GM19099 (cell line): ENCODE data around the gene MTREX.

ENCODE experiments used
- POLR2A ChIP-seq: IDR thresholded peaks from 3 replicates; pipeline ENCODE4 v1.6.1; 2011; ENCODE audit warnings: low read depth; ENCODE audit not compliant: insufficient read length; ENCODE audit errors: extremely low read depth

MTREX gene

GRCh38 chr5:55307383-55308253 lies at the start of gene MTREX, which contains the start of gene DHX29:
TSS of gene MTREX (plus strand) at chr5:55307989. CDS start at chr5:55308014, 25 bp downstream.
TSS of gene DHX29 (minus strand) at chr5:55307694. CDS start at chr5:55307573, 121 bp downstream.
- TF ChIP-seq POLR2A: peak; percentile 84

DNA sequence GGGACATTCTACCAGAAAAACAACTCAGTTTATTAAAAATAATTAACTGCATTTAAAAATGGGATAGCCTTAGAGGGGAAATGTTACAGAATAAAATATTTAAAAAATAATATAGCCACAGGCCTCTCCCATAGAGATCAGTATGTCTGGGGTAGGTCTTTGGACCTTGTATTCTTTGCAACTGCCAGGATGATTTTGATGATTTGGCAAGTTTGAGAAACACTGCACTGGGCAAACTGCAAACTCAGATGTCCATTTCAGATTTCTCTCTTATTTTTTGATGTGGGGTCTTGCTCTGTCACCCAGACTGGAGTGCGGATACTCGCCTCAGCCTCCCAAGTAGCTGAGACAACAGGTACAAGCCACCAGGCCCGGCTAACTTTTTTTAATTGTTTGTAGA lies 49.5 kb upstream of the MTREX start:
- TF ChIP-seq POLR2A: no peak

- TF ChIP-seq POLR2A: no peak
Measured at GRCh38 chr5:55276771-55277170, 31.0 kb upstream of the MTREX start.

GRCh38 chr5:55278778-55279177 lies 29.0 kb upstream of the MTREX start:
- TF ChIP-seq POLR2A: no peak

DNA sequence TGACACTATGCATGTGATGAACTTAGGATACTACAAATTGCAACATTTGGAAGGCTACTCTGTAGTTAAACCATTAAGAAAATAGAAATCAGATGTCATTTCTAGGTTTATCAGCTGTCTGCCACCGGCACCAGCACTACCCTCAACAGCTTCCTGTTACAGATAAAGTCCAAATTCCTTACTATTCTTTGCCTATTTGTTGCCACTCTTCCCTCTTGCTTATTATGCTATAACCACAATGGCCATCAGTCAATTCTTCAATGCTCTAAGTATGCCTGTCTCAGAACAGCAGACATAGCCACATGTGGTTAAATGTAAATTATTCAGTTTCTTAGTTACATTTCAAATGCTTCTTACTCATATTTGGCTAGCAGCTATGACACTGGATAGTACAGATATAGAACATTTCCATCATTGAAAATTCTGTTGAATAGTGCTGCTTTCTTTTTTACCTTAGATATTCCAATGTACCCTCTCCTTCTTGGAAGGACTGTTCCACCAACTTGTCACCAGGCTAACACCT lies 21.3 kb upstream of the MTREX start:
- no peak for TF ChIP-seq POLR2A

DNA sequence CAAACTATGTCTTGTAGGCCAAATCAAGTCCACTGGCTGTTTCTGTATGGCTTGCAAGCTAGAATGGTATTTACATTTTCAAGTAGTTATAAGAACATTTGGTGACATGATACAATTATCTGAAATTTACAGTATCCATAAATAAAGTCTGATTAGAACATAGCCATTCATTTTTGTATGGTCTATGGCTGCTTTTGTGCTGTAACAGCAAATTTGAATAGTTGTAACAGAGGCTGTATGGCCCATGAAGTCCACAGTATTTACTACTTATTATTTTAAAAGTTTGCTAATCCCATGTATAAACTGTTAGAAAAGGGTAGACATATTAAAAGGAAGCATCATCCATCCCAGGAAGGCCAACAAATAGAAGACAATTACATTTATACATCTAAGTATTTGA lies 18.0 kb upstream of the MTREX start:
- TF ChIP-seq POLR2A: no peak

DNA sequence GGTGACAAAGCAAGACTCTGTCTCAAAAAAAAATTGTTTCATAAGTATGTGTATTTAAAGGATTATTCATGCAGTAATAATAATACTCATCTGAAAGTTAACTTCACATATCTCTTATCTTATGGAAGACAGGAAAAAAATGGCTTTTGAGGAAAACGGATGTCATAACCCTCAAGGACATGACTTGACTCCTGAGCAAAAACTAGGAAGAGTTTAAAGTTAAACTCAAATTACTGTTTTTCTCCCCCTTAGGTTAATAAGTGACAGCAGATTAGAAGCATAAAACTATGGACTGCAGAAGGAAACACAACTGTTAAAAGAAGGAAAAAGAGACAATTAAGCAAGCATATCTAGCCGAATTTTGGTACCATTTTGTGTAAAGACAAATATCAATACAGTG lies 16.8 kb upstream of the MTREX start:
- TF ChIP-seq POLR2A: no peak

- no peak for TF ChIP-seq POLR2A
Measured at GRCh38 chr5:55294935-55295334, 12.9 kb upstream of the MTREX start.

DNA sequence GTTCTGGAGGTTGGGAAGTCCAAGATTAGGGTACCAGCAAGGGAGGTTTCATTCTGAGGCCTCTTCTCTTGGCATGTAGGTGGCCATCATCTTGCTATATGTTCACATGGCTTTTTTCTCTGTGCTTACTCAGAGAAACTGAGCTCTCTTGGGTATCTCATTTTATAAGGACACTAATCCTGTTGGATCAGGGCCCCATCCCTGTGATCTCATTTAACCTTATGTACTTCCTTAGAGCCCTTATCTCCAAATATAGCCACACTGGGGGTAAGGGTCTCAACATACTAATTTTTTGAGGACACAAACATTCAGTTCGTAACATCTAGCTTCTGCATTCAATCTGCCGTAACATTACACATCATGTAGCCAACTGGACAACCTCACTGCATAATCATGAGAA lies 6.9 kb upstream of the MTREX start:
- TF ChIP-seq POLR2A: no peak

- no peak for TF ChIP-seq POLR2A
Measured at GRCh38 chr5:55303238-55303690, 4.5 kb upstream of the MTREX start.

DNA sequence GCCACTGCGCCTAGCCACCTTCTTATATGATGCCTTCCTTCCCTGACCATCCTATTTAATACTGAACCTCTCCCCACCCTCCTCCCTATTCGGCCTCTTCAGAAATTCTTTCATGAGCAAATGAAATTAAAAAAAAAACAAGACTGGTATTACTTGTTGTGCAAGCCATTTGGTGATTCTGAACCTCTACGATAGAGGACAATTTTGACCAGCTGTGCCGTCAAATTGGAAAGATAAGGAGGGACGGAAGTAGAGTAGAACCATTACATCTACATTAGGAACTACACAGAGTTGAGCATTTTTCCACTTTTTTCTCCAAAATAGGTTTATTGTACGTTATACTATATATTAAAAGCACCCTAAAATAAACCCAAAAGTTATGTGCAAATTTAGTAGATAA lies 3.2 kb upstream of the MTREX start:
- no peak for TF ChIP-seq POLR2A

- no peak for TF ChIP-seq POLR2A
Measured at GRCh38 chr5:55305345-55305744, 2.4 kb upstream of the MTREX start.

DNA sequence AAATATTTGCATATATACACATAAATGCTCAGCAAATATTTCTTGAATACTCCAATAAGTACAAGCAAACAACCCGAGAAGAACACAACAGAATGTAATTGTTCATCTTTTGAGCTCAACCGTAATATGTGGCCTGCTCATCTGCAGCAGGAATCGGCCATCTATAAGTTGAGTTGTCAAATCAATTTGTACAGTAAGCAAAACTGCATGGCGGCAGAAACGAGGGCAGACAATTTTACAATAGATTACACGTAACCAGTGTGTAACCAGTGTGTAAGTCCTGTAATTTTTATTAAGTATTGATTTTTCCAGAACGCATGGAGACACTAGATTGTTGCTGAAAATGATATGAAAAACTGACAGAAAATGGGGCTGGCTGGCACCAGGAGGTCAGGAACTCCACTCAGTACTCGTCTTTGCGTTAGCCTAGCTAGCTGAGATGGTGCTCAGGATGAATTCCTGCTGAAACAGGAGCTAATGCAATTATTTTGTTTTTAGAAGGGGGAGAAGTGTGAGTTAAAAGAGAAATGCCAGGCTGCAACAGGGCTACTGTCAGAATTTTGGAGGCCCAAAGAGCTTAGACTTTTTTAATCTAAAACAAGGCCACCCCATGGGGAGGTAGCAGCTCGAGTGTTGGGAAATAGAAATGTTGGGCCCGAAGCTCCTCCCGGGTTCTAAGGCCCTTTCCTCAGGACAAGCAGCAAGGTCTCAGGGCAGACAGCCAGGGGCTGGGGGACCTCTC lies 977 bp upstream of the MTREX start:
- no peak for TF ChIP-seq POLR2A

GRCh38 chr5:55308254-55308836 lies 556 bp downstream of the MTREX start:
- no peak for TF ChIP-seq POLR2A
